ENCODE data around the gene ISCU.
"Not testable (repeated sequence)": the region's sequence is repeated elsewhere in the genome, so short reads cannot be mapped to it uniquely, and the experiment has no call there.

Gene ISCU

DNA sequence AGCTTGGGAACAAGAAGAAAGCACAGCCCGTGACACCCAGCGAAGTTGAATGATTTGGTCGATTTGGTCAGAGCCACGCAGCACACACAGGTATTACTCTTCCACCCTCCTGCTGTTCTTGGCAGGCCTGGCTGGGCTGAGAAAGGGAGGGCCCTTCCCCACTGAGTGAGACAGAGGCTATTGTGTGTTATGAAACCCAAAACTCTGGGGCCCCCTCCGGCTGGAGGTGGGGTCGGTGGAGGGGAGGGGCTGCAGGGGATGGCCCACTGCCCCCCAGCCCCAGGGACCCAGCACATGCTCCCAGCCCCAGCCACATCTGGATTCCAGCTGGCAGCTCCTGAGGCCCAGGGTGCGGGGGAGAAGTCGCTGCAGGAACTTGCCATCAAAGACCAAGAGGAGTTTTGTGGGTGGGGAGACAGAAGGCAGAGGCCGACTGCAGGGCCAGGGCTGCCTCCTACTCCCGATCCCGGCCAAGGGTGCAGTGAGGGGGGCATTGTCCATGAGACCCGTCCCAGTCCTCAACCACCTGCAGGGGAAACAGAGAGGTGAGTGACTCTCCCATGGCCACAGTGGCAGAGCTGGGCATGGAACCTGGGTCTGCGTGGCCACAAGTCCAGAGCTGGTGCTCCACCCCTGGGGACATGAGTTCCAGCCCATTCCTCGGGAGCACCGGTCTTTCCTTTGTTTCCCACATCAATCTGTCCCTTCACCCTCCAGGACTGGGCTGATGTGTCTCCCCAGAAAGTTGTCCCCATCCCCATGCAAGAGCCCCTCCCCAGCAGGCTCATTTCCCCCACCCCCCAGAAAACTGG is 26.8 kb downstream of the ISCU start:
- DNase-seq (ENCODE audit: low read depth), result peak; percentile 35

- no peak for DNase-seq (ENCODE audit: low read depth)
These were observed 27.4 kb downstream of the ISCU start for GRCh38 chr12:108589840-108590229.

GRCh38 chr12:108590463-108590862 is 28.1 kb downstream of the ISCU start:
- not testable (repeated sequence) for DNase-seq (ENCODE audit: low read depth)

- DNase-seq (ENCODE audit: low read depth), result no peak
These were observed 29.0 kb downstream of the ISCU start for GRCh38 chr12:108591267-108591980.

GRCh38 chr12:108592033-108592909 is 29.9 kb downstream of the ISCU start:
- no peak for DNase-seq (ENCODE audit: low read depth)

DNA sequence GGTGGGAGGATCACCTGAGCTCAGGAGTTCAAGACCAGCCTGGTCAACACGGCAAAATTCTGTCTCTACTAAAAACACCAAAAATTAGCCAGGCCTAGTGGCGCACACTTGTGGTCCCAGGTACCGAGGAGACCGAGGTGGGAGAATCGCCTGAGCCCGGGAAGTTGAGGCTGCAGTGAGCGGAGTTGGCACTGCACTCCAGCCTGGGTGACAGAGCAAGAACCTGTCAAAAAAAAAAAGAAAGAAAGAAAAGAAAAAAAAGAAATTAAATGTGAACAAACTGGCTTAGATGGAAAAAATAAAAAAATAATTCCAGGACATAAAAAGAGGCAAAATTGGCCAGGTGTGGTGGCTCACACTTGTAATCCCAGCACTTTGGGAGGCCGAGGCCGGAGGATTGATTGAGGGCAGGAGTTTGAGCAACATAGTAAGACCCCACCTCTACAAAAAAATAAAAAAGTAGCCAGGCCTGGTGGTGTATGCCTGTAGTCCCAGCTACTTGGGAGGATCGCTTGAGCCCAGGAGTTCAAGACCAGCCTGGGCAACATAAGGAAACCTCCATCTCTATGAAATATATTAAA is 32.0 kb downstream of the ISCU start:
- no peak for DNase-seq (ENCODE audit: low read depth)

GRCh38 chr12:108594960-108595710 is 32.7 kb downstream of the ISCU start:
- DNase-seq (ENCODE audit: low read depth), result no peak

GRCh38 chr12:108595711-108596647 is 33.6 kb downstream of the ISCU start:
- DNase-seq (ENCODE audit: low read depth), result no peak

- DNase-seq (ENCODE audit: low read depth), result no peak
These were observed 34.6 kb downstream of the ISCU start for GRCh38 chr12:108596854-108597558.

GRCh38 chr12:108597559-108598471 is 35.4 kb downstream of the ISCU start, which contains the start of gene TMEM119:
Gene TMEM119 (minus strand): TSS chr12:108598084. CDS start chr12:108592383, 5,701 bp downstream.
- peak; percentile 14 for DNase-seq (ENCODE audit: low read depth)

- DNase-seq (ENCODE audit: low read depth), result no peak
These were observed 36.3 kb downstream of the ISCU start for GRCh38 chr12:108598553-108599250.

DNA sequence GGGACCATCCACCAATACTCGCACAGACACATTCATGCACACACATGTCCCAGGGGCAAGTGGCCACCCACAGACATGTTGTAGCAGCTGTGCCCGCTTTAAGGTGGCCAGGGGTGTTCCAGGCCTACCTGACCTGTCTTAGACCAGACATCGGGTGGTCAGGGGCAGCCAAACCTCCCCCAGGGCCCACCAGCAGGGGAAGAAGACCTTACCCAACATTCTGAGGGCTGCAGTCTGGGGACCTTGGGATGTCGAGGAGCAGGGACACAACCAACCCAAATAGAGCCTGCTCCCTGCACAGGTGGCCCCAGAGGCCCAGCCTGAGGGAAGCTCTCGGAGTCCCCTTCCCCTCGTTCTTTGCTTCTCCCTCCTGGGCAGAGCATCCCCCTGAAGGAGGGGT is 37.1 kb downstream of the ISCU start:
- no peak for DNase-seq (ENCODE audit: low read depth)

- no peak for DNase-seq (ENCODE audit: low read depth)
These were observed 37.7 kb downstream of the ISCU start for GRCh38 chr12:108599948-108600701.

DNA sequence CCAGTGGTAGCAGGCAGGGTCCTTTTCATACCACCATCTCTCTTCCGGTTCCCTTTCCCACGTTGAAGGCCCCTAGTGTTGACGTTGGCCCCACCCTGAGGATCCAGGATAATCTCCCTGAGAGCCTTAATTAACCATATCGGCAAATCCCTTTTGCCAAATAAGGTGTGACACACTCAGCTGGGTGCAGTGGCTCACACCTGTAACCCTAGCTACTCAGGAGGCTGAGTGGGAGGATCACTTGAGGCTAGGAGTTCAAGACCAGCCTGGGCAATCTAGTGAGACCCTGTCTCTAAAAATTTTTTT is 38.3 kb downstream of the ISCU start:
- DNase-seq (ENCODE audit: low read depth), result no peak

- no peak for DNase-seq (ENCODE audit: low read depth)
These were observed 39.9 kb downstream of the ISCU start for GRCh38 chr12:108602209-108602705.

DNA sequence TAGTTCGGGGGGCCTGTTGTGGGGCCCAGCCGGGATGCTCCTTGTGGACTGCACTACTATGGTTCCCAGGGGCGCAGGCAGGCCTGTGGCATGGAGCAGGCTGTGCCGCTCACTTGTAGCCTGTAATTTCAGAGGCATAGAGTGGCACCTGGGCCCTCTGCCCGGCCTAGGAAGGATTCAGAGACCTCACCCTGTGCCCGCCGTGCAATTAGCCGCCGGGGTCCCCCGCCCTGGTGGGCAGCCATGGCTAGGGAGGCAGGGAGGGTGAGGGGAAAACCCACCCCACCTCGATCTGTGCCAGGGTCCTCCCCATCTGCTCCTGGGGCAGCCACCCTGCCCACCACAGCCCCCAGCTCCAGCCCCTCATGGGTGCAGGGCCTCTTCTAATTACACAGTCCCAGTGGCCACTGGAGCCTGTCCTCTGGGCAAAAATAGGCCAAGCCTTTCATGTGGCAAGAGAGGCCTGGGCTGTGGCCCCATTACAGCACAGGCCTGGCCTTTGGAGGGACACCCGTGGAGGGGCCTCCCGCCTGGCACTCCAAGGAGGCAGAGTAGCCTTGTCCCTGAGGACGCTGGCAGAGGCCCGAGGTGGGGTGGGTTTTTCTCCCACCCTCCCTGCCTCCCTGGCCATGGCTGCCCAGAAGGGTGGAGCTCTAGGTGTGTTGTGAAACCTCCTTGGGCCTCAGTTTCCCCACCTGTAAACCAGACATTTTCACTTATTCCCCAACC is 40.7 kb downstream of the ISCU start:
- no peak for DNase-seq (ENCODE audit: low read depth)

All from amniotic epithelial cell (primary cell).